Glomerular visceral epithelial cell (primary cell): ENCODE measurements around the gene SDHD.
"Not testable (repeated sequence)": the region's sequence is repeated elsewhere in the genome, so short reads cannot be mapped to it uniquely, and the experiment has no call there.

ENCODE experiments used
- DNase-seq: peaks from one replicate; pipeline ENCODE4 v3.0.0-alpha.2; 2016; ENCODE audit errors: extremely low spot score

SDHD gene

GRCh38 chr11:112086422-112087191 lies at the start of gene SDHD, which contains the start of gene TIMM8B:
Gene SDHD, plus strand, starts transcription at chr11:112086873. Its CDS starts 35 bp downstream, at chr11:112086908.
Gene TIMM8B, minus strand, starts transcription at chr11:112086756. Its CDS starts 33 bp downstream, at chr11:112086723.
- DNase-seq = peak; percentile 96

DNA sequence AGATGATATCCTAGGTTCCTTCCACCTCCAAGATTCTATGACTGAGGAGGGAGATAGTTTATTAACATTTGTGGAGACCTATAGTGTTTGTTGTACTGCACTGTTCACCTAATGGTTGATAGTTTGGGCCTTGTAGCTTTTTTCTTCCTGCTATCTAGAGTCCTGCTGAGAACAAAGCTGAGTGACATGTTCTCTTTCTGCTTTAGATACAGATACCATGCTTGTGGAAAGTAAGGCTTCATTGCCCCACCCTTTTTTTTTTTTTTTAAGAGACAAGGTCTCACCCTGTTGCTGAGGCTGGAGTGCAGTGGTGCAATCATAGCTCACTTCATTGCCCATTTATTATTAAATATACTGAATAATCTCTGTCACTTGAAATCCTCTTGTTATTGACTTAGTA lies 49.1 kb upstream of the SDHD start:
- DNase-seq = no peak

GRCh38 chr11:112042161-112042960 lies 44.3 kb upstream of the SDHD start:
- no peak for DNase-seq

DNA sequence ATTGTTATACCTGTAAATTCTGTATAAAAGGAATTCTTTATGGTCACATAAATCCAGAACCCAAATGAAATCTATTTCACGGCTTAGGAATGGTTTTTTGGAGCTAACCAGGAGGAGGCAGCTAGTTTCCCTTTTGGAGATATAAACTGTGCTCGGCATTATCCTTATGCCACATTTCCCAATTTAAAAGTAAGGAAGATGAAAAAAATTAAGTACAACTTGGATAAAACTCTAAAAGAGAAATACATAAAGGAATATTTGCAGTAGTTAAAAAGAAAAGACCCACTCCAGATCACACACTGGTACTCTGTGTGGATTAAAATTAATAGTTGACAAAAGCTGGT lies 43.7 kb upstream of the SDHD start:
- no peak for DNase-seq

DNA sequence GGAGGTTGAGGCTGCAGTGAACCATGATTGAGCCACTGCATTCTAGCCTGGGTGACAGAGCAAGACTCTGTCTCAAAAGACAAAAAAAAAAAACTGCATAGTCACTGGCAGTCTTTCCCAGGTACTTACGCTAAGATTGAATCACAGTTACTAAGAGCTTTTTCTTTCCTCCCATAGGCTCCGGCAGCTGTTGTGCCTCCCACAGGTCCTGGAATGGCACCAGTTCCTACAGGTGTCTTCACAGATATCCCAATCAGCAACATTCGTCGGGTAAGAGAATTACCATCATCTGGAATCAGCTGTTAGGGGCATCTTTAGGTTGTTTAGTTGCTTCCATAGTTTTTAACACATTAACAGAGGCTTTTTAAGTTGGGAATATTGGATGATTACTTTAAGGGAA lies 41.7 kb upstream of the SDHD start:
- DNase-seq = no peak

DNA sequence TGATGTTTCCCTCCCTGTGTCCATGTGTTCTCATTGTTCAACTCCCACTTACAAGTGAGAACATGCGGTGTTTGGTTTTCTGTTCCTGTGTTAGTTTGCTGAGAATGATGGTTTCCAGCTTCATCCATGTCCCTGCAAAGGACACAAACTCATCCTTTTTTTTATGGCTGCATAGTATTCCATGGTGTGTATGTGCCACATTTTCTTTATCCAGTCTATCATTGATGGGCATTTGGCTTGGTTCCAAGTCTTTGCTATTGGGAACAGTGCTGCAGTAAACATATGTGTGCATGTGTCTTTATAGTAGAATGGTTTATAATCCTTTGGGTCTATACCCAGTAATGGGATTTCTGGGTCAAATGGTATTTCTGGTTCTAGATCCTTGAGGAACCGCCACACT lies 40.0 kb upstream of the SDHD start:
- DNase-seq = not testable (repeated sequence)

- not testable (repeated sequence) for DNase-seq
These were observed 38.4 kb upstream of the SDHD start for GRCh38 chr11:112048256-112048655.

DNA sequence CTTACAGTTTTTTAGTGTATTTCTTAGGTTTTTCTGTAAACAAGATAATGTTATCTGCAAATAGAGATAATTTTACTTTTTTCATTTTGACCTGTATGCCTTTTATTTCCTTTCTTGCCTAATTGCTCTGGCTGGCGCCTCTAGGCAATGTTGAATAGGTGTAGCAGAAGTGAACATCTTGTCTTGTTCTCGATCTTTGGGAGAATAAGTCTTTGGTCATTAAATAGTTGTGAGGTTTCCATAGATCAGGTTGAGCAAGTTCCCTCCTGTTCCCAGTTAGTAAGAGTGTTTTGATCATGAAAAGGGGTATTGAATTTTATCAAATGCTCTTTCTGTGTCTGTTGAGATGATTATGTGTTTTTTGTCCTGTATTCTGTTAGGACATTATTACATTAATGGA lies 36.9 kb upstream of the SDHD start:
- DNase-seq = no peak

DNA sequence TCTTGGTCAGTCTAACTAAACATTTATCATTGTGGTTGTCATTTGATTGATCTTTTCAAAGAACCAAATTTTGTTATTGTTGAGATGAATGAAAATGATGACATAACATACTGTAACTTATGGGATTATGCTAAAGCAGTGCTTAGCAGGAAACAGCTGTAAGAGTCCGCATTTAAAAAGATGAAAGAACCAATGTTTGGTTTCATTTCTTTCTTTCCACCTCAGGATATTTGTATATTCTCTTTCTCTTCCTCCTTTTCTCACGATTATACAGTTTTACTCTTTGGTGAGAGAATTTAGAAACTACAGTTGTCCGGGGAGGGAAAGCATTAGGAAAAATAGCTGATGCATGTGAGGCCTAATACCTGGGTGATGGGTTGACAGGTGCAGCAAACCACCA lies 36.0 kb upstream of the SDHD start:
- no peak for DNase-seq

DNA sequence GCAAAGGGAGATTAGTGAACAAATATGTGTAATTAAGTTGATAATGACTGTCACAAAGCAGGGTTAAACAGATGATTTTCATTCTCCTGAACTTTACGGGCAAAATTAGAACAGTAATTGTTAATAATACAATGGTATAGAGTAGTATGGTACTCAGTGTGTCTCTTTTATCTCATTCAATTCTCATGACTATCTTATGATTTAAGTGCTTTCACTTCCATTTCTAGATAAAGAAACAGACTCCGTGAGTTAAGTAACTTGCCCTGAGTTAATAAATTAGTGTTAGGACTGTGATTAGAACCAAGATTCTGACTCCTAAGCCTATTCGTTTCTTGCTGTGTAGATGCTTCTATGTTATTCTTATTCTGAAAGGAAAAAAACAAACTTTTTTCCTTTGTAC lies 34.9 kb upstream of the SDHD start:
- no peak for DNase-seq

DNA sequence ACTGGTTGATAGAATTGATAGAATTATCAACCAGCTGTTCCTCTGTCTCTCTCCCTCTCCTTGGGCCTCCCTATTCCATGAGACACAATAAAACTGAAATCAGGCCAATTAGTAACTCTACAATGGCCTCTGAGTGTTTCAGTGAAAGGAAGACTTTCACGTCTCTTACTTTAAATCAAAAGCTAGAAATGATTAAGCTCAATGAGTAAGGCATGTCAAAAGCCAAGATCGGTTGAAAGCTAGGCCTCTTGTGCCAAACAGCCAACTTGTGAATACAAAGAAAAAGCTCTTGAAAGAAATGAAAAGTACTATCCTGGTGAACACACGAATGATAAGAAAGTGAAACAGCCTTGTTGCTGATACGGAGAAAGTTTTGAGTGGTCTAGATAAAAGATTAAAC lies 29.5 kb upstream of the SDHD start:
- DNase-seq = no peak

GRCh38 chr11:112058103-112058502 lies 28.6 kb upstream of the SDHD start:
- DNase-seq = no peak

GRCh38 chr11:112062923-112063322 lies 23.8 kb upstream of the SDHD start:
- DNase-seq = no peak

- DNase-seq = peak; percentile 87
These were observed 12.5 kb upstream of the SDHD start, which contains the start of the genes NKAPD1 and PIH1D2 for GRCh38 chr11:112073941-112074811. Gene NKAPD1, plus strand, starts transcription at chr11:112074299. Its CDS starts 1,276 bp downstream, at chr11:112075575. Gene PIH1D2, minus strand, starts transcription at chr11:112074017. Its CDS starts 843 bp downstream, at chr11:112073174.

DNA sequence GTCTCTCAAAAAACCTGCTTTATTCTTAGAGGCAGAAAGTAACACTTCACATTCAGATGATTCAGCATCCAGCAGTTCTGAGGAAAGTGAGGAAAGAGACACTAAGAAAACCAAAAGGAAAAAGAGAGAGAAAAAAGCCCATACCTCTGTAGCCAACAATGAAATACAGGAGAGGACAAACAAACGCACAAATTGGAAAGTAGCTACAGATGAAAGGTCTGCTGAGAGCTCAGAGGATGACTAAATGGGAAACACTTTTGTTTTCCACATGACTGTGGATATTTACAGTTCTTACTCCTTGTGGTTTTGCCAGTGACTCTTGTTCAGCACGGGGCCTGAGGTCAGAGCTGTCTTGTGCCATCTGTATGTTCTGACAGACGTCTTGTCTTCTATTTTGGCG lies 3.9 kb upstream of the SDHD start:
- DNase-seq = peak; percentile 19

GRCh38 chr11:112085822-112086421 lies 751 bp upstream of the SDHD start:
- DNase-seq = peak; percentile 27

DNA sequence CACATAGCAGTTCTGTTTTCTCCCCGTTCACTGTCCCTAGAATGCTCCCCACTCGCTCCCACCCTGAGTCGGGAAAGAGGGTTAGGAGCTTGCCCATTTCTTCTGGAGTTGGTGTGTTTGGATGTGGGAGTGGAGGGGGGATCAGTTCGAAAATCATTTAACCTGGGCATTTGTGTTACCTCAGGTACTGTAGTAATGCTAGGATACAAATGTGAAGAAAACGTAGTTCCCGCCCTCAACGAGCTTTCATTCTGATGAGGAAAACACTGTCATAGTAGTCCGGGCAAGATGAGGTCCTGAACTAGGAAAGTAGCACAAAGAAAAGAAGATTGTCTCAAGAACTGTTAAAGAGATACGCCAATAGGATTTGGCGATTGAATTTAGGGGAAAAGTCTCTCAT lies 539 bp downstream of the SDHD start:
- DNase-seq = no peak

DNA sequence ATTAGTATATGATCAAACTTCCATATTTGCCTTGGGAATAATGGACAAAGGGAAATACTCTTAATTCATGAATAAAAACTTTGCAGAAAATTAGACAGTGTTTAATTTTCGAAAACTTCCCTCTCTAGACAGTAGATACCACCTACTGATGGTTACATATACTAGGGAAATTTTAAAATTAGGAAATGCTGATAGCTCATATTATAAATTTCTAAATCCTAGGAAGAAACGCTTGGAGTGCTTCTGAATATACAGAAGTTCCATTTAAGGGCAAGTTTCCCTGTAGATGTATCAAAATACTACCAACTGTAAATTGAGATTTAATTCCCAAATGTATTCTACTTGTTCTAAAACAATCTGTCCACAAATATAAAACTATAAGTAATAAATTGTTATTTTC lies 8.6 kb downstream of the SDHD start:
- not testable (repeated sequence) for DNase-seq

GRCh38 chr11:112096194-112096593 lies 9.5 kb downstream of the SDHD start:
- DNase-seq = no peak

GRCh38 chr11:112097734-112098528 lies 11.3 kb downstream of the SDHD start:
- no peak for DNase-seq

GRCh38 chr11:112100462-112100861 lies 13.8 kb downstream of the SDHD start:
- DNase-seq = no peak
